HG02798 (cell line): ENCODE data around the gene NFKBIA.
"Not testable (repeated sequence)": the region's sequence is repeated elsewhere in the genome, so short reads cannot be mapped to it uniquely, and the experiment has no call there.

Experiments used
- ATAC-seq: cut with Tn5 transposase; IDR thresholded peaks from one replicate; pipeline ENCODE4 v1.9.1; 2021; ENCODE audit warnings: mild to moderate bottlenecking; ENCODE audit not compliant: unreplicated experiment, poor library complexity

Gene NFKBIA

GRCh38 chr14:35392103-35392502 lies 12.4 kb downstream of the NFKBIA start:
- ATAC-seq = no peak

- ATAC-seq = no peak
These were observed 13.2 kb downstream of the NFKBIA start for GRCh38 chr14:35391388-35391710.

- ATAC-seq = peak; percentile 68
These were observed 13.8 kb downstream of the NFKBIA start for GRCh38 chr14:35390577-35391387.

- no peak for ATAC-seq
These were observed 15.3 kb downstream of the NFKBIA start for GRCh38 chr14:35389315-35389667.

- no peak for ATAC-seq
These were observed 15.8 kb downstream of the NFKBIA start for GRCh38 chr14:35388656-35389314.

- no peak for ATAC-seq
These were observed 16.6 kb downstream of the NFKBIA start for GRCh38 chr14:35387713-35388579.

GRCh38 chr14:35387219-35387618 lies 17.3 kb downstream of the NFKBIA start:
- no peak for ATAC-seq

GRCh38 chr14:35386673-35387125 lies 17.9 kb downstream of the NFKBIA start:
- ATAC-seq = no peak

GRCh38 chr14:35385042-35385839 lies 19.3 kb downstream of the NFKBIA start:
- ATAC-seq = no peak

GRCh38 chr14:35384455-35385041 lies 20.0 kb downstream of the NFKBIA start:
- no peak for ATAC-seq

- ATAC-seq = no peak
These were observed 20.7 kb downstream of the NFKBIA start for GRCh38 chr14:35383569-35384454.

- no peak for ATAC-seq
These were observed 23.8 kb downstream of the NFKBIA start for GRCh38 chr14:35380794-35381193.

- ATAC-seq = not testable (repeated sequence)
These were observed 25.2 kb downstream of the NFKBIA start for GRCh38 chr14:35379234-35379933.

- ATAC-seq = no peak
These were observed 25.9 kb downstream of the NFKBIA start for GRCh38 chr14:35378425-35379233.

- ATAC-seq = no peak
These were observed 29.0 kb downstream of the NFKBIA start for GRCh38 chr14:35375558-35376025.

GRCh38 chr14:35374263-35374712 lies 30.3 kb downstream of the NFKBIA start:
- no peak for ATAC-seq

GRCh38 chr14:35373208-35373607 lies 31.3 kb downstream of the NFKBIA start:
- ATAC-seq = not testable (repeated sequence)
